Sigmoid colon (tissue), 4 donors: Measurements from ENCODE around the gene CHIT1.

Experiments
- EP300 ChIP-seq, 4 donors: sonication (generic); formaldehyde crosslinking; IDR thresholded peaks; one replicate each; pipeline ENCODE4 v1.6.1; 2017; ENCODE audit warnings: antibody characterized with exemption in 4 of 4
- POLR2A ChIP-seq, 2 donors: fragments of 450-650 bp; IDR thresholded peaks; one replicate each; pipeline ENCODE4 v1.6.1; 2016; ENCODE audit warnings: antibody characterized with exemption in 2 of 2, mild to moderate bottlenecking in 2 of 2, moderate library complexity in 2 of 2
- POLR2AphosphoS5 ChIP-seq, 4 donors: sonication (generic); formaldehyde crosslinking; IDR thresholded peaks; one replicate each; pipeline ENCODE4 v1.6.1; 2017; ENCODE audit warnings: antibody characterized with exemption in 4 of 4
- TF ChIP-seq, protein P1 (sequence below), 4 experiments: fragments of 450-650 bp in 3 of 4; fragments of 200-600 bp in 1 of 4; IDR thresholded peaks; one replicate each; pipeline ENCODE4 v1.5.1; 2016 to 2019; ENCODE audit warnings: antibody characterized with exemption in 4 of 4, mild to moderate bottlenecking in 3 of 4, moderate library complexity in 2 of 4

DNA sequence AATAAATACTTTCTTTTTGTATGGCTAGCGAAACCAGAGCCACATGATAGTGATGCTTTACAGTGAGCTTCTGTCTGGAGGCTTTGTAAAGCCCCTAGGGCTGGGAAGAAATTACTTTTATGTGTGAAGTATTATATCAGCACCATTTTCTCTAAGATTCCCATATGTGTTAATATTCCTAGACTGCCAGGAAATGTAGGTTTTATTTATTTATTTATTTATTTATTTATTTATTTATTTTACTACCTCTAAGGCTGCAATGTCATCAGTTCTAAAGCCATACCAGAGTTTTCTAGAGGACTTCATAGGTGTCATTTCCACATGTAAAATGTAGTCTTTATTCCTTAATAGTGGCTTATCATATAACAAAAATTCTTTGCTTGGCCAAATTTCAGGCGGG is 38.5 kb downstream of the CHIT1 start:
- TF ChIP-seq POLR2A (IDR thresholded peaks at IDR 0.05) (no peak), POLR2AphosphoS5 (IDR thresholded peaks at IDR 0.05) (no peak), EP300 (IDR thresholded peaks at IDR 0.05) (no peak)
- TF ChIP-seq, protein P1, sequence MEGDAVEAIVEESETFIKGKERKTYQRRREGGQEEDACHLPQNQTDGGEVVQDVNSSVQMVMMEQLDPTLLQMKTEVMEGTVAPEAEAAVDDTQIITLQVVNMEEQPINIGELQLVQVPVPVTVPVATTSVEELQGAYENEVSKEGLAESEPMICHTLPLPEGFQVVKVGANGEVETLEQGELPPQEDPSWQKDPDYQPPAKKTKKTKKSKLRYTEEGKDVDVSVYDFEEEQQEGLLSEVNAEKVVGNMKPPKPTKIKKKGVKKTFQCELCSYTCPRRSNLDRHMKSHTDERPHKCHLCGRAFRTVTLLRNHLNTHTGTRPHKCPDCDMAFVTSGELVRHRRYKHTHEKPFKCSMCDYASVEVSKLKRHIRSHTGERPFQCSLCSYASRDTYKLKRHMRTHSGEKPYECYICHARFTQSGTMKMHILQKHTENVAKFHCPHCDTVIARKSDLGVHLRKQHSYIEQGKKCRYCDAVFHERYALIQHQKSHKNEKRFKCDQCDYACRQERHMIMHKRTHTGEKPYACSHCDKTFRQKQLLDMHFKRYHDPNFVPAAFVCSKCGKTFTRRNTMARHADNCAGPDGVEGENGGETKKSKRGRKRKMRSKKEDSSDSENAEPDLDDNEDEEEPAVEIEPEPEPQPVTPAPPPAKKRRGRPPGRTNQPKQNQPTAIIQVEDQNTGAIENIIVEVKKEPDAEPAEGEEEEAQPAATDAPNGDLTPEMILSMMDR (IDR thresholded peaks at IDR 0.05) = no peak
